Measurements from ENCODE around the gene GJC1. TPM values are rescaled to one million over a fixed set of nuclear protein-coding genes. Genes with fewer than 3 reads are reported as not detected.

The GJC1 gene
- total and polyA plus RNA-seq, 9 of the 15 experiments (the other 6 are each of a cell fraction or from before 2014, with no cell fraction given): 0.04 to 1.4 (median 0.18) TPM; not detected in 1

GRCh38 chr17:44758414-44759085, 71.5 kb downstream of the GJC1 start, which contains the start of gene ADAM11:
Gene ADAM11, plus strand, starts transcription at chr17:44758988. Its CDS starts 212 bp downstream, at chr17:44759200.
- FAIRE-seq: no peak
- ChIA-PET CTCF (ENCODE audit: low intra/inter-chr PET ratio) (no interaction called here), POLR2A (no interaction called here)

More at GRCh38 chr17:44758414-44759085, 71.5 kb downstream of the GJC1 start, which contains the start of gene ADAM11:
- BruUV-seq (replicated peaks): no TSS peak
- H3K79me2 ChIP-seq (ENCODE audit: control insufficient read depth, insufficient read depth, low read length): no peaks in the 10 kb centered on the region
- WGBS (ENCODE audit: insufficient coverage, low coverage, missing lambda C conversion rate): 21% methylated on average over 40 of the region's 74 CpGs
- H3K36me3 ChIP-seq (ENCODE audit: control insufficient read depth, insufficient read depth, low read length): no peaks in the 10 kb centered on the region
- no peak within 1 kb of the TSS for H3K27ac ChIP-seq (ENCODE audit: extremely low read depth, low read depth, low read length)
- H3K4me3 ChIP-seq: no peak within 1 kb of the TSS
- no peaks in the 10 kb centered on the region for H3K9me1 ChIP-seq (ENCODE audit: control insufficient read depth, insufficient read depth, low read length)
- peak in 3 of 4 experiments; percentile 55 to 83 (median 82) for DNase-seq (ENCODE audit: extremely low read depth in 1 of 4, low spot score in 3 of 4)
- in situ Hi-C loops (cut with MboI): no loop called here
- peaks cover 0 to 15% of the 10 kb centered on the region in 2 experiments; a peak in 2 of 5 replicates for H3K4me1 ChIP-seq (replicated peaks in 1 of 2; ENCODE audit: control insufficient read depth in 2 of 2, insufficient read depth in 2 of 2, low read length in 2 of 2)
- no peak for TF ChIP-seq STAT6 (CRISPR knock-in tag; IDR thresholded peaks at IDR 0.05)
- TF ChIP-seq ZNF274 (IDR thresholded peaks at IDR 0.05; ENCODE audit: borderline replicate concordance, low read depth, low read length): no peak
- TF ChIP-seq ZBTB7A (IDR thresholded peaks at IDR 0.05; ENCODE audit: borderline replicate concordance, control insufficient read depth, low read depth, low read length): peak; percentile 4; the same call in 1 of the 2 replicates
- peak; percentile 50 for TF ChIP-seq VEZF1 (CRISPR knock-in tag; IDR thresholded peaks at IDR 0.05)
- TF ChIP-seq E2F6 (IDR thresholded peaks at IDR 0.05; ENCODE audit: borderline replicate concordance in 1 of 2, extremely low read depth in 1 of 2, insufficient read depth in 1 of 2, insufficient read length in 1 of 2, low read depth in 1 of 2, low read length in 1 of 2, poor library complexity in 1 of 2, severe bottlenecking in 1 of 2): peak in 1 of 2 experiments; percentile 73
- H3K27me3 ChIP-seq (ENCODE audit: control insufficient read depth in 2 of 2, insufficient read depth in 2 of 2, low read length in 2 of 2): peaks cover 3 to 36% of the 10 kb centered on the region in 2 experiments; a peak in 3 of 5 replicates
- H4K20me1 ChIP-seq (replicated peaks; ENCODE audit: control insufficient read depth, insufficient read depth, low read length): peaks cover 10% of the 10 kb centered on the region; the same call in 1 of the 2 replicates
- H3K9ac ChIP-seq (ENCODE audit: insufficient read depth in 1 of 2, low read depth in 2 of 2, low read length in 2 of 2): peak within 1 kb of the TSS in 1 of 2 experiments; percentile 82; a peak in 2 of 4 replicates
- intact Hi-C loops (cut with micrococcal nuclease): no loop called here
- no peaks in the 10 kb centered on the region for H3K9me3 ChIP-seq (replicated peaks; ENCODE audit: control insufficient read depth, insufficient read depth, low read depth, low read length)
- peak; percentile 33 for ATAC-seq
- H3K4me2 ChIP-seq (ENCODE audit: insufficient read depth, low read length): peak within 1 kb of the TSS; percentile 21; the same call in 1 of the 2 replicates
- no peak within 1 kb of the TSS for H2AFZ ChIP-seq (ENCODE audit: low read depth, low read length)
